Measurements from ENCODE around the gene PGGHG.
"Not testable (repeated sequence)": the region's sequence is repeated elsewhere in the genome, so short reads cannot be mapped to it uniquely, and the experiment has no call there.

PGGHG gene

DNA sequence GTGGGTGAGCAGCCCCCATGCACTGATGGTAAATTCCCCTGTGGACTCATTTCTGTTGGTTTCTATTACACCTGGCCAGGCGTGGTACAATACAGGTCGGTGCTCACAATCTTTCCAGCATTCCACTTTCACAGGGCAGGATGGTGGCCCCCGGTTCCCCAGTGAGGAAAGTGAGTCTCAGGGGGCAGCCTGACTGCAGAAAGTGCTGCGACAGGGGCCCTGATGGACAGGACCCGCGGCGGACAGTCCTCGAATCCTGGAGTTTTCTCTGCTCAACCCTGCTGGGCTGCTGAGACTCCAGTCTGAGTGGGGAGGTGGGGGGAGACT, 3.1 kb upstream of the PGGHG start:
- DNase-seq: no peak

DNA sequence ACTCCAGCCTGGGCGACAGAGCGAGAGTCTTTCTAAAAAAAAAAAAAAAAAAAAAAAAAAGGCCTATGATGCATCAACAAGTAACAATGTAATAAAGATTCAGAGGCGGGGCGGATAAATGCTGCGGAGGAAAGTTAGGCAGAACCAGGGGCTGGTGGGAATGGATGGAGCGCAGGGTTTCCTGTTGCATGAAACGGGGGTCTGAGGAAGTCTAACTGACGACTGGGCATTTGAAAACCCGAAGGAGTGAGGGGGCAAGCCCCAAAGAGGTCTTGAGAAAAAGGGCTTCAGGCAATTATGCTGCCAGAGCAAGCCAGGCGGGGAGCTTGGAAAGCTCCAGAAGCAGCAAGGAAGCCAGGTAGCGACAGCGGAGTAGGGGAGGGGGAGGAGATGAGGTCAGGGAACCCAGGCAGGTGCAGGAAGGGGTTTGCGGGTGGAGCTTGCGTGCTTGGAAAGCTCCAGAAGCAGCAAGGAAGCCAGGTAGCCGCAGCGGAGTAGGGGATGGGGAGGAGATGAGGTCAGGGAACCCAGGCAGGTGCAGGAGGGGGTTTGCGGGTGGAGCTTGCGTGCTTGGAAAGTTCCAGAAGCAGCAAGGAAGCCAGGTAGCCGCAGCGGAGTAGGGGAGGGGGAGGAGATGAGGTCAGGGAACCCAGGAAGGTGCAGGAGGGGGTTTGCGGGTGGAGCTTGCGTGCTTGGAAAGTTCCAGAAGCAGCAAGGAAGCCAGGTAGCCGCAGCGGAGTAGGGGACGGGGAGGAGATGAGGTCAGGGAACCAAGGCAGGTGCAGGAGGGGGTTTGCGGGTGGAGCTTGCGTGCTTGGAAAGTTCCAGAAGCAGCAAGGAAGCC, 1.7 kb upstream of the PGGHG start:
- not testable (repeated sequence) for DNase-seq

DNA sequence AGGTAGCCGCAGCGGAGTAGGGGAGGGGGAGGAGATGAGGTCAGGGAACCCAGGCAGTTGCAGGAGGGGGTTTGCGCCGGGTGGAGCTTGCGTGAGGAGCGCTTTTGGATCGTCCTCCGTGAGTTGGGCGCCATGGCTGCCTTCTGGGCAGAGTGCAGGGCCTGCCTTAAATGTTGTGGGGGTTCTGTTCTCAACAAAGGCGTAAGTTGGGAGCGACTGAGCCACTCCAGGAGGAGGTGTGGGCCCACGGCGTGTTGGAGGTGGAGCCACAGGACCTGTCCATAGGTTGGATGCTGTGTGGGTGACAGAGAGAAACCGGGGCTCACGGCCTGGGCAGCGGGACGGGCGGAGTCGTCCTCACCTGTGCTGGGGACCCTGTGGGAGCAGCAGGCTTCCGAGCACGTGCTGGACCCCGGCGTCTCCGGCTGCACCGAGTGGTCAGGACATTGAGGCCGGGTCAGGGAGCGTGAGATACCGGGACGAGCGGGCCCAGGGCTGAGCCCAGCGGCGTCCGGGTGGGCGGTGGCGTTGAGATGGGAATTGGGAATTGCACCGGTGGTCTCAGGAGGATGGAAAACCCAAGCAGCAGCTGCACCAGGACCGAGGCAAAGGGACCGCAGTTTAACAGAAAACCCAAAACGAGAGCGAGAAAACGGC, 977 bp upstream of the PGGHG start:
- no peak for DNase-seq

DNA sequence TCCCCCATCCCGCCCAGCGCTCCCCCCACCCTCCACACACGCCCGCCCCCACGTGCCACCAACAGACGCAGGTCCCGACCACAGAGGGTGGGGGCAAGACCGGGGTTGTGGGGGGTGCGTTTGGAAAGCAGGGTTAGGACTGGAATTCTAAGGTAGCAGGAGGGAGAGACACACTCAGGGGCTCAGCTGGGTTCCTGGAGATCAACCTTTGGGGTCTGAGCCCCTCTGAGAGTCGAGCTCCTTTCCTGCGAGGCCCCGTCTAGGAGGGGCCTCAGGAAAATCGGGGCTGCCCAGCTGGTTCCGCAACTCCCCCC, 429 bp downstream of the PGGHG start:
- DNase-seq: no peak

DNA sequence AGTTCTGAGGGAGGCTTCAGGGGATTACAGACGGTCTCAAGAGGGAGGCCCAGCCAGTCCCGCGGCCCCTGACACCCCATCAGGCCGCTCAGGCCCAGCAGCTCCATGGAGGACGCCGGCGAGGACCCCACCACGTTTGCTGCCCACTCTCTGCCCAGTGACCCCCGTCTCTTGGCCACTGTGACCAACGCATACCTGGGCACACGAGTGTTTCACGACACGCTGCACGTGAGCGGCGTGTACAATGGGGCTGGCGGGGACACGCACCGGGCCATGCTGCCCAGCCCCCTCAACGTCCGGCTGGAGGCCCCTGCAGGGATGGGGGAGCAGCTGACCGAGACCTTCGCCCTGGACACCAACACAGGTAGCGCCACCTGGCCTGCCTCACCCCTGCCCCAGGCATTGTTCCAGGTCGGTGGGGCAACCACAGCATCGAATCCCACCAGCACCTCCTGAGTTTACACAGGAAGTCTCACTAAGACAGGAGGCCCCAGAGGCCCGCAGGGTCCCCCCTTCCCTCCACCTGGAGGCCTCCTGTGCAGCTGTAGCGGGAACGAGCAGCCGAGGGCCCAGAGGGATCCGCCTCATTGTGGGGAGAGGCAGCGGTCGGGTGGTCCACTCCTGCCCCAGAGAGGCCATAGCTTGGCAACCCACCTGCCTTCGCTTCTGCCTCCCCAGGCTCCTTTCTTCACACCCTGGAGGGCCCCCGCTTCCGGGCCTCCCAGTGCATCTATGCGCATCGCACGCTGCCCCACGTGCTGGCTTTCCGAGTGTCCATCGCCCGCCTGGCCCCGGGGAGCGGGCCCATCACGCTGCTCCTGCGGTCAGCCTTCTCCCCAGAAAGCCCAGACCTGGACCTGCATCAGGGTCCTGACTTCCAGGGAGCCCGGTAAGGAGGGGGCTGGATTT, 1.0 kb downstream of the PGGHG start:
- no peak for DNase-seq

DNA sequence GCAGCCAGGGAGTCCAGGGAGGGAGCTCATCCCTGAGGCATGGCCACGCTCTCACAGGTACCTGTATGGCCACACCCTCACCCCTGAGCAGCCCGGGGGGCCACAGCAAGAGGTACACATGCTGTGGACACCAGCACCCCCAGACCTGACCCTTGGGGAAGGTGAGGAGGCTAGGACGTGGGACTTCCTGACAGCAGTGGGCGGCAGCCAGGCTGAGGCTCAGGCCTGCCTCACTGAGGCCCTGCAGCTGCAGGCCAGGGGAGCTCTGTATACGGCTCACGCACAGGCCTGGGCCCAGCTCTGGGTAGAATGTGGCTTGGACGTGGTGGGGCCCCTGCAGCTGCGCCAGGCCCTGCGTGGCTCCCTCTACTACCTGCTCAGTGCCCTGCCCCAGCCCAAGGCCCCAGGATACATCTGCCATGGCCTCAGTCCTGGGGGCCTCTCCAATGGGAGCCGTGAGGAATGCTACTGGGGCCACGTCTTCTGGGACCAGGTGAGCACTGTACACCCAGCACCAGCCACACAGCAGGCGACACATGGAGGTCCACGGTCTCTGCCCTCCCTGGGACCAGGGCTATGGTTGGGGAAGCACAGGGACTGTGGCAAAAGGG, 1.8 kb downstream of the PGGHG start:
- DNase-seq: no peak

DNA sequence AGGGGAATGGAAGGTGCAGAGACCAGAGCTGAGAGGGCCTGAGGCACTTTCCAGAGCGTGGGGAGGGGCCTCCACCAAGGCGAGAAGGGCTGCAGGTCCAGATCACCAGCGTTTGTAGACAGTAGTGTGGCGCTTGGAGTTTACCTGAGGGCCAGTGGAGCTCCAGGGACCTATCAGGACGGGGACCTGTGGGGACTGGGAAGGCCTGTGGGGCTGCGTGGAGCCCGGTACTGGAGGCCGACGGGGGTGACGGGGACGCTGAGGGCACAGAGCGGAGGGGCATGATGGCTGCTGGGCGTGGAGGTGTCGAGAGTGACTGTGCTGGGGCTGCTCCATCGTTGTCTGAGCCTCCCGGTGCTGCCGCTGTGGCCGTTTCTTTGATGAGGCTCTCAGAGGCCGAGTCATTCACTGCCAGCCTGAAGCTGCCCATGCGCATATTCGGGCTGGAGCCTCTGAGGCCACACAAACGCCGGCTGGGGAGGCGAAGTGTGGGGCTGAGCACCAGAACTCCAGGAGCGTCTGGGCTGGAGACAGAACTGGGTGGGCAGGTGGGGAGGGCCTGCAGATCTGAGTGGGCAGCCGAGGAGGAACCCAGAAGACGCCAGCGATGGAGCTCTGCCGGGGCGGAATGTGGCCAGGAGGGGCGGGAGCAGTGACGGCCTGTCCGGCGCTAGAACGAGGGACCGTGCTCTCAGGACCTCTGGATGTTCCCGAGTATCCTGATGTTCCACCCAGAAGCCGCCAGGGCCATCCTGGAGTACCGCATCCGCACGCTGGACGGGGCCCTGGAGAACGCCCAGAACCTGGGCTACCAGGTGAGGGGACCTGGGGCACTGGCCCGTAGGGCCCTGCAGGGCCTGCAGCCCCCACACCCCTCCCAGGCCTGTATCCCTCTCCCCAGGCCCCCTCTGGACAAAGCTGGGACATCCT, 2.6 kb downstream of the PGGHG start:
- DNase-seq: no peak

DNA sequence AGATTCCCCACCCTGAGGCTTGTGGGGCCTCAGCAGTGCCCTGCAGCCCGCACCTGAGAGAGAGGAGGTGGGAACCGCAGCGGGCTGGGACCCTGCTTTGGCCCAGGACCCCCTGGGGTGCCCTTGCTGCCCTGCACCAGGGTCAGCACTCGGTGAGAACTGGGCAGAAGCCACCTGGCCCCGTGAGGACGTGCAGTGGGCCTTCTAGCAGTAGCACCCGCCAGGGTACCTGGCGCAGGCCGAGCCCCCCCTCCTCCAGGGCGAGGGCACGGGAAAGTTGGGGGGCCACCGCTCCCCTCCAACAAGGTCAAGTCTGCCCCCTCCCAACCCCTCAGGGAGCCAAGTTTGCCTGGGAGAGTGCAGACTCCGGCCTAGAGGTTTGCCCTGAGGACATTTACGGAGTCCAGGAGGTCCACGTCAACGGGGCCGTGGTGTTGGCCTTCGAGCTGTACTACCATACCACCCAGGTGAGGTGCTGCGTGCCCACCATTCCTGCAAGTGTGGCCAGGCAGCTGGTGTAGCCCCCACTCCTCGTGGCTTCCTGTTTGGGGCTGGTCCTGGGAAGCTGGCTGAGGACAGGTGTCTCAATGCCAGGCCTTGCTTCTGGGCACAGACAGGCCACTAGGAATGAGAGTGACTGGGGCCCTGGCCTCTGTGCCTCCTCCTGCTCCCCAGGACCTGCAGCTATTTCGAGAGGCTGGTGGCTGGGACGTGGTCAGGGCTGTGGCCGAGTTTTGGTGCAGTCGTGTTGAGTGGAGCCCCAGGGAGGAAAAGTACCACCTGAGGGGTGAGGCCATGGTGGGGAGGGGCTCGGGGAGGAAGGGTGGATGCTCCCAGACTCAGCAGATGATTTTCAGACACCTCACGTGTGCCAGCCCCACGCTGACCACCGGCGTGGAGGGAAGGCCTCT, 3.5 kb downstream of the PGGHG start:
- DNase-seq: no peak

DNA sequence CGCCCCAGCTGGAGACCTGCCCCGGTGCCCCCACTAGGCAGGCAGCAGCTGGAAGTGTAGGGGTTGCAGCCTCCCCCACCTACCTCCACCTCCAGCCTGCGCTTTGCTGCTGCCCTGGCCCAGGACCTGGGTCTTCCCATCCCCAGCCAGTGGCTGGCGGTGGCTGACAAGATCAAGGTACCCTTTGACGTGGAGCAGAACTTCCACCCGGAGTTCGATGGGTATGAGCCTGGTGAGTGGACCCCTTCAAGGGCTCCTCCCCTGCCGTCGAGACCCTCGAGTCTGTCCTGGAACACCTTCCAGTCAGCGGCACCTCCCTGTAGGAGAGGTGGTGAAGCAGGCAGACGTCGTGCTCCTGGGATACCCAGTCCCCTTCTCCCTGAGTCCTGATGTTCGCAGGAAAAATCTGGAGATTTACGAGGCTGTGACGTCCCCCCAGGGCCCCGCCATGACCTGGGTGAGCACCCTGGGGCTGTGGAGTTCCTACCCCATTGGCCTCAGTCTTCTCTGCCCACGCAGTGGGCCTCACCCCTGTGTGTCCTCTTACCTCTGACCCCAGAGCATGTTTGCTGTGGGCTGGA, 4.4 kb downstream of the PGGHG start:
- DNase-seq: no peak

DNA sequence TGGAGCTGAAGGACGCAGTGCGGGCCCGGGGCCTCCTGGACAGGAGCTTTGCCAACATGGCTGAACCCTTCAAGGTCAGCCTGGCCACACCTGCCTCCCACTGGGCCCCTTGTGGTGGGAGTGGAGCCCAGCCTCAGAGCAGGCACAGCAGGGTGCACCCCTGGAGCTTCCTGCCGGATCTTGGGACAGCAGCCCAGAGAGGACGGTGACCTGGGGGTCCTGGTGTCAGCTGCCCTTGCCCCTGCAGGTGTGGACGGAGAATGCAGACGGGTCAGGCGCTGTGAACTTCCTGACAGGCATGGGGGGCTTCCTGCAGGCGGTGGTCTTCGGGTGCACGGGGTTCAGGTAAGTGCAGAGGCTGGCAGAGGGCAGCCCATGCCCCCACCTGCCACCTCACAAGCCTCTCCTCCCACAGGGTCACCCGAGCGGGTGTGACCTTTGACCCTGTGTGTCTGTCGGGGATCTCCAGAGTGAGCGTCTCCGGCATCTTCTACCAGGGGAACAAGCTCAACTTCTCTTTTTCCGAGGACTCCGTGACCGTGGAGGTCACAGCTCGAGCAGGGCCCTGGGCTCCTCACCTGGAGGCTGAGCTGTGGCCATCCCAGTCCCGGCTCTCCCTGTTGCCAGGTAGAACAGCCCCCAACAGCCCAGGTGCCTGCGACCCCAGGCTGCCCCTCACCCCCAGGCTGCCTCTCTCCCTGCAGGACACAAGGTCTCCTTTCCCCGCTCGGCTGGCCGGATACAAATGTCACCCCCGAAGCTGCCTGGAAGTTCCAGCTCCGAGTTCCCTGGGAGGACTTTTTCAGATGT, 5.1 kb downstream of the PGGHG start:
- no peak for DNase-seq

DNA sequence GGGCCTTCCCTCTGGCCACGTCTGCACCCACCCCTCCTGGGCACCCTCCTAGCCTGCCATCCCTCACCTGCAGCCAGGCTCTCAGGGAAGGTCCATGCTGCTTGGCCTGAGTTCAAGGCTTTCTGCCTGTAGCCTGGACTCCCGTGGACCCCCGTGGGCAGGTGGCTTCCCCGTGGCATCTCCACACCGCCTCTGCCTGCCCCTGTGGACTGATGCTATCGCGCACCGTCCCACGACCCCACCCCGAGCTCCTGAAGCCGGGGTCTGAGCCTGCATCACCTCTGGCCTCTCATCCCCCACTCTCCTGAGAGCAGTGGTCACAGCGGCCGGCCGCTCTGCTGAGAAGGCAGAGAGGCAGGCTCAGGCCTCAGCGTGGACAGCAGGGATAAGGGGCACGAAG, 5.9 kb downstream of the PGGHG start:
- no peak for DNase-seq

DNA sequence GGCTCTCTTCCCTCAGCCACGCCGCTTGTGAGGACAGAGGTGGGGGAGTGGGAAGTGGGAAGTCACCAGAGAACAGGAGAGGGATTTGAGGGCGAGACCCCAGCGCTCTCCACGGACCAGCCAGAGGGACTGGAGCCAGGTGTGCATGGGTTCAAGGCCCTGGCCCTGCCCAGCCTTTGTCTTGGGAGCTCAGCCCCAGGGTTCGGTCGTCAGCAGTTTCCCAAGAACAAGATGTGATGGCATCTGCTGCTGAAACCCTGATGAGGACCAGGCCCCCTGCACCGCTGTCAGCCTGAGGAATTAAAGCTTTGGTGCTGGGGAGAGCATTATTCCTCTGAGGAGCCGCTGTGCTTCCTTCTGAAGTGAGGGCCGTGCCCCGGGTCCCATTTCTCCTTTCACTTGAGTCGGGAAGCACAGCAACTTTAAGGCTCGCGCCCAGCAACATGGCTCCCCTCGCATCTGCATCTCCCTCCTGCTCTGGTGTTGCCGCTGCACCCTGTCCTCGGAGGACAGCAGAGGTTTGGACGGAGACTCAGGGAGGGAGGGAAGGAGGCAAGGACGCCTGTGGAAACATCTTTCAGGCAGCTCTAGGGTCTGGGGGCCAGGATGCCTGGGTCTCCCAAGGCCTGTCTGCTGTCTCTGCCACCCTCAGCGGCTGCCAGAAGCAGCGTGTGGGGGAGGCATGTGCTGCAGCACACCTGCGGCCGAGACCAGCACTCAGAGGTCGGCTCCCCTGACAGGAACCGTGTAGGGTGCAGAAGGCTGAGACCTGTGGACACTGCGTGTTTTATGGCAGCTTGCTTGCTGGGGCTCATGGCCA, 6.6 kb downstream of the PGGHG start:
- no peak for DNase-seq

DNA sequence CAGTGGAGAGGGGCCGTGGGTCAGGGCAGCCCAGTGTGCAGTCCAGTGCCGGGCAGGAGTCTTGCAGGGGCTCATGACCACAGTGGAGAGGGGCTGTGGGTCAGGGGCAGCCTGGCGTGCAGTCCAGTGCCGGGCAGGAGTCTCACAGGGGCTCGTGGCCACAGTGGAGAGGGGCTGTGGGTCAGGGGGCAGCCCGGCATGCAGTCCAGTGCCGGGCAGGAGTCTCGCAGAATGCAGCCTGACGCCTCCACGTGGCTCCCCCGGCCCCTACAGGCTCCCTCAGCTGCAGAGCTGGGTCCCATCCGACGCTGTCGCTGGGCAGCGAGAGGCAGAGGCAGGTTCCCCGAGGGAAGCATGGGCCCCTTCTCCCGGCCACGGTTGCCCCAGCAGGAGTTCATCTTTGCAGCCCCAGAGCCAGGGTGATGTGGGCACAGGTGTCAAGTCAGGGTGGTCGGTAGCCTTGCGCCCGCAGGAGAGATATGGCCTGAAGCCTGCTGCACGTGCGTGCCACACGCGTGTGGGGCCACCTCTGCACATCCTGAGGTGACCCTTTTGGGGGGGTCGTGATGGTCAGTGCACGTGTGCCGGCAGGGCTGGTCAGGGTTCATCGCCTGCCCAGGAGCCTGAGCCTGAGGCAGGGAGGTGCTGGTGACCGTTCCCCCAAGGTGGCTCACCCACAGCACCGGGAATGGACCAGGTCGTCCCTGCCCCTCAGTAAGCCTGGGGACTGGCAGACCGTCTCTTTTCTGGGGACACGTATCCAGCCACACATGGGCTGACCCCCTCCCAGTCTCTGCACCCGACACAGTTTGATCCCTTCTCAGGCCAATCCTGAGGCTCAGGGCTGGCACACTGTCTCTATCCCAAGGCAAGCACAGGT, 7.5 kb downstream of the PGGHG start:
- DNase-seq: no peak

DNA sequence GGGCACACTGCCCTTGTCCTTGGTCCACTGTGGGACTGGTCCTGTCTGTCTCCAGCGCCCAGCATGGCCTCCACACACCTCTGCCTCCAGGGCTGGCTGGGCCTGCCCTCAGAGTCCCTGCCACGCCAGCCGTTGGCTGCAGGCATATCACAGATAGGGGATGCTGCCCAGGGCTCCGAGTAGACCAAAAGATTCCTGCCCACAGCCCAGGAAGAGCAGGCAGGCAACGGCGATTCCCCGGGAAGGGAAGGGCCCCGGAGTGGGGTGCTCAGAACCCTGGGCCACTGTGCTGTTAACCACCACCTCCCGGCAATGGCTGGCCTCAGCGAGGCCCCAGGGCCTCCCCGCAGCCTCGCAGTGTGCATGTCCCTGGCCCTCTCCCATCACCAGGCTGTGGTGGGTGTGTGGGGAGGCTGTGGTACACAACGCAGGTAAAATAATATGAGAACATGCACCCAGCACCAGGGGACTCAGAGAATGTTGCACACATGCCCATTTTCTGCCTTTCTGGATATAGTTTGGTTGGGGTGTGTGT, 8.2 kb downstream of the PGGHG start:
- no peak for DNase-seq

DNA sequence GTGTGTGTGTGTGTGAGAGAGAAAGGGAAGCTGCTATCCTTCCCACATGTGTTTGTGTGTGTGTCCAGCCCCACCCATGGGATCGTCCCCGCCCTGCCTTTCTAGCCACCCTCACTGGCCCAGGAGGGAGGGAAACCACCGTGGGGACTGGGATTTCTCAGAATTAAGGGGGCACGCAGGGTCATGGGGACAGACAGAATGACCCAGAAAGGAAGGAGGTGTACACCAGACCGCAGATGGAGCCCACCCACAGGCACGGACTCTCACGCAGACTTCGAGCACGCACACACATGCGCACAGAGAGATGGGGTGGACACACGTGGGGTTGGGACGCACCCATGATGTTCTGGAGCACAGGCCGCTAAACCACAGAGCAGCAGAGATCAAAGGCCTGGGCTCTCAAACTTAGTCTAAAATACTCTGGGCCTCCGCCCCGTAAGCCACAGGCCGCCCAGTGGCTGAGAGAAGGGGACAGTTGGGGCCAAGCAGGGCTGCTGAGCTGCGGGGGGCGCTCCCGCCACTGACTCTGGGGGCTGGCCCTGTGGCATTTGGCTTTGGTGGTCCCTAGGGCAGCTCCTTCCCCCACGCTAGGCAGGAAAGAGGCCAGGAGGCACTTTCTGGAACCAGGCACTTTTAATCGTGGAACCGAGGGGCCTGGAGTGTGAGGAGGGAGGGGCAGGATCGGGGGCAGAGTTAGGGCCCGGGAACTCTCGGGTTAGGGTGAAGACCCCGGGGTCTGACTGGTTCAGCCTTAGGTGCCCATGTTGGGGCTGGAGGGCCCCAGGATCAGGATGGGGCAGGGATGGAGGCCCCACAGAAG, 8.9 kb downstream of the PGGHG start:
- no peak for DNase-seq

DNA sequence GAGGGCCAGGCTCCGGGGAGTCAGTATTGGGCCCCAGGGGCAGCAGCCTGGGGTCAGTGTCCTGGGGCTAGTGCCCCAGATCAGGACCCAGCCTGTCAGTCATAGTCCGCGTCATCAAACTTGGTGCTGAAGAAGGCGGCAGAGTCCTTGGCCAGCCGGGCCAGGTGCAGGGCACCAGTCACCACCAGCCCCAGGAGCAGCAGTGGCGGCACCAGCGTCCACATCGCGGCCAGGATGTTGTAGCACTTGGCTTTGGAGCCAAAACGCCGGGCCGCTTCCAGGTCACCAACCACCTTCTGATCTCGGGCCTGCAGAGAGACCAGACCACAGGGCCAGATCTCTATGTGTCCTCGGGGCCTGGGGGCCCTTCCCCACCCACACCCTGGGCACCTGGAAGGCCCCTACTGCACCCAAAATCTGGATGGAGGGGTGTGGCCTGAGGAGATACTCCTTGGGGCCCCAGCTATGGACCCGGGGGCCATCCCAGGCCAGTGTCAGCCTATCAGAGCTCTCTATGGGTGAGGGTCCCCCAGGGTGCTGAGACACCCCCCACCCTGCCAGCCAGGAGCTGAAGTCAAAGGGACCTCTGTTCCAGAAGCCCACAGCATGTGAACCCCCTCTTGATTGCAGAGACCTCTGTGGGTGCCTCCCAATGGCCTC, 9.6 kb downstream of the PGGHG start:
- no peak for DNase-seq
